Activated naive CD4-positive, alpha-beta T cell treated with anti-CD3 and anti-CD28 coated beads, Interleukin-2, amount 10 ng/mL, durations not matched to agents 7 days and 5 days (primary cell): Measurements from ENCODE around the gene LIPC.
A peak's percentile ranks its signal among the peaks of the same experiment; 100 is the strongest.

Source experiments
- CTCF ChIA-PET: fragments of 350-600 bp; sonication (Branson Sonifier 250); formaldehyde crosslinking; loops from one replicate; lab custom pipeline; 2021; ENCODE audit warnings: antibody characterized with exemption; lab: Charles Lee
- DNase-seq: peaks from one replicate; pipeline ENCODE4 v3.0.0-alpha.2; 2020
- H3K27ac Mint-ChIP-seq: one replicate; pipeline ENCODE4 v1.8.0; 2021; ENCODE audit warnings: mild to moderate bottlenecking, moderate library complexity, mixed read lengths
- H3K27me3 Mint-ChIP-seq: one replicate; pipeline ENCODE4 v1.8.0; 2021; ENCODE audit warnings: mild to moderate bottlenecking, mixed read lengths
- H3K36me3 Mint-ChIP-seq: one replicate; pipeline ENCODE4 v1.8.0; 2021; ENCODE audit warnings: mixed read lengths
- H3K4me1 Mint-ChIP-seq: one replicate; pipeline ENCODE4 v1.8.0; 2021; ENCODE audit warnings: mixed read lengths
- H3K4me3 Mint-ChIP-seq: one replicate; pipeline ENCODE4 v1.8.0; 2021; ENCODE audit warnings: mild to moderate bottlenecking, moderate library complexity, mixed read lengths
- H3K9me3 Mint-ChIP-seq: one replicate; pipeline ENCODE4 v1.8.0; 2021; ENCODE audit warnings: mixed read lengths

LIPC gene

GRCh38 chr15:58460872-58461271 is 29.1 kb downstream of the LIPC start:
- DNase-seq, result no peak
- H3K4me3 Mint-ChIP-seq, result no peak overlapping the region
- H3K4me1 Mint-ChIP-seq, result peaks cover 75% of the 10 kb centered on the region
- H3K36me3 Mint-ChIP-seq, result peaks cover 3% of the 10 kb centered on the region
- H3K27ac Mint-ChIP-seq, result no peak overlapping the region
- CTCF ChIA-PET, result no interaction called here
- no peaks in the 10 kb centered on the region for H3K27me3 Mint-ChIP-seq
- H3K9me3 Mint-ChIP-seq, result no peaks in the 10 kb centered on the region

- no peak for DNase-seq
- H3K9me3 Mint-ChIP-seq, result no peaks in the 10 kb centered on the region
- no peaks in the 10 kb centered on the region for H3K27me3 Mint-ChIP-seq
- H3K36me3 Mint-ChIP-seq, result peaks cover 1% of the 10 kb centered on the region
- H3K27ac Mint-ChIP-seq, result no peak overlapping the region
- no peak overlapping the region for H3K4me3 Mint-ChIP-seq
- peaks cover 69% of the 10 kb centered on the region for H3K4me1 Mint-ChIP-seq
- CTCF ChIA-PET, result interaction anchor here (0.9 kb wide), 1 partner anchor 73 kb away, joined by 3 read pairs; no protein-coding TSS in a partner anchor
Measured at GRCh38 chr15:58462547-58462946, 30.8 kb downstream of the LIPC start.

GRCh38 chr15:58462973-58463663 is 31.3 kb downstream of the LIPC start:
- no peak overlapping the region for H3K27ac Mint-ChIP-seq
- H3K36me3 Mint-ChIP-seq, result peaks cover 1% of the 10 kb centered on the region
- no peaks in the 10 kb centered on the region for H3K27me3 Mint-ChIP-seq
- no peak overlapping the region for H3K4me3 Mint-ChIP-seq
- peaks cover 64% of the 10 kb centered on the region for H3K4me1 Mint-ChIP-seq
- H3K9me3 Mint-ChIP-seq, result no peaks in the 10 kb centered on the region
- no peak for DNase-seq
- CTCF ChIA-PET, result interaction anchor here (0.6 to 0.9 kb wide), 2 partner anchors 54 to 72 kb away, joined by 3 read pairs; no protein-coding TSS in a partner anchor

GRCh38 chr15:58463815-58464650 is 32.2 kb downstream of the LIPC start:
- CTCF ChIA-PET, result no interaction called here
- no peak for DNase-seq
- peaks cover 55% of the 10 kb centered on the region for H3K4me1 Mint-ChIP-seq
- no peaks in the 10 kb centered on the region for H3K9me3 Mint-ChIP-seq
- H3K27ac Mint-ChIP-seq, result no peak overlapping the region
- H3K36me3 Mint-ChIP-seq, result peaks cover 1% of the 10 kb centered on the region
- H3K27me3 Mint-ChIP-seq, result no peaks in the 10 kb centered on the region
- no peak overlapping the region for H3K4me3 Mint-ChIP-seq

- CTCF ChIA-PET, result no interaction called here
- no peak for DNase-seq
- H3K4me3 Mint-ChIP-seq, result no peak overlapping the region
- H3K27me3 Mint-ChIP-seq, result no peaks in the 10 kb centered on the region
- H3K36me3 Mint-ChIP-seq, result peaks cover 1% of the 10 kb centered on the region
- no peaks in the 10 kb centered on the region for H3K9me3 Mint-ChIP-seq
- peaks cover 54% of the 10 kb centered on the region for H3K4me1 Mint-ChIP-seq
- no peak overlapping the region for H3K27ac Mint-ChIP-seq
Measured at GRCh38 chr15:58465070-58465469, 33.3 kb downstream of the LIPC start.

GRCh38 chr15:58465866-58466517 is 34.2 kb downstream of the LIPC start:
- Mint-ChIP-seq H3K36me3 (peaks cover 4% of the 10 kb centered on the region), H3K27me3 (no peaks in the 10 kb centered on the region), H3K4me1 (peaks cover 49% of the 10 kb centered on the region), H3K27ac (no peak overlapping the region), H3K4me3 (no peak overlapping the region), H3K9me3 (no peaks in the 10 kb centered on the region)
- no peak for DNase-seq
- CTCF ChIA-PET, result interaction anchor here (0.8 kb wide), 1 partner anchor 10 kb away, joined by 3 read pairs; no protein-coding TSS in a partner anchor

GRCh38 chr15:58466566-58466965 is 34.8 kb downstream of the LIPC start:
- DNase-seq, result no peak
- H3K27me3 Mint-ChIP-seq, result no peaks in the 10 kb centered on the region
- H3K4me3 Mint-ChIP-seq, result no peak overlapping the region
- peaks cover 4% of the 10 kb centered on the region for H3K36me3 Mint-ChIP-seq
- H3K4me1 Mint-ChIP-seq, result peaks cover 51% of the 10 kb centered on the region
- CTCF ChIA-PET, result interaction anchor here (0.8 kb wide), 1 partner anchor 9 kb away, joined by 3 read pairs; no protein-coding TSS in a partner anchor
- H3K27ac Mint-ChIP-seq, result no peak overlapping the region
- no peaks in the 10 kb centered on the region for H3K9me3 Mint-ChIP-seq

- Mint-ChIP-seq H3K4me3 (no peak overlapping the region), H3K27me3 (no peaks in the 10 kb centered on the region), H3K4me1 (peaks cover 48% of the 10 kb centered on the region), H3K36me3 (peaks cover 4% of the 10 kb centered on the region), H3K9me3 (no peaks in the 10 kb centered on the region), H3K27ac (no peak overlapping the region)
- CTCF ChIA-PET, result interaction anchor here (0.8 kb wide), 1 partner anchor 9 kb away, joined by 3 read pairs; no protein-coding TSS in a partner anchor
- no peak for DNase-seq
Measured at GRCh38 chr15:58467121-58467721, 35.4 kb downstream of the LIPC start.

- Mint-ChIP-seq H3K4me1 (peaks cover 45% of the 10 kb centered on the region), H3K36me3 (peaks cover 4% of the 10 kb centered on the region), H3K27me3 (no peaks in the 10 kb centered on the region), H3K27ac (no peak overlapping the region), H3K4me3 (no peak overlapping the region), H3K9me3 (no peaks in the 10 kb centered on the region)
- no peak for DNase-seq
- CTCF ChIA-PET, result no interaction called here
Measured at GRCh38 chr15:58467722-58468423, 36.1 kb downstream of the LIPC start.

GRCh38 chr15:58469432-58470353 is 37.9 kb downstream of the LIPC start:
- CTCF ChIA-PET, result interaction anchor here (0.7 kb wide), 1 partner anchor 47 kb away, joined by 4 read pairs; no protein-coding TSS in a partner anchor
- Mint-ChIP-seq H3K4me3 (no peak overlapping the region), H3K27me3 (no peaks in the 10 kb centered on the region), H3K4me1 (peaks cover 45% of the 10 kb centered on the region), H3K9me3 (no peaks in the 10 kb centered on the region), H3K36me3 (peaks cover 4% of the 10 kb centered on the region), H3K27ac (no peak overlapping the region)
- DNase-seq, result no peak

- CTCF ChIA-PET, result no interaction called here
- peaks cover 3% of the 10 kb centered on the region for H3K9me3 Mint-ChIP-seq
- H3K36me3 Mint-ChIP-seq, result peaks cover 16% of the 10 kb centered on the region
- peaks cover 58% of the 10 kb centered on the region for H3K4me1 Mint-ChIP-seq
- no peak for DNase-seq
- H3K27ac Mint-ChIP-seq, result peak overlapping the region; percentile 58
- no peaks in the 10 kb centered on the region for H3K27me3 Mint-ChIP-seq
- H3K4me3 Mint-ChIP-seq, result no peak overlapping the region
Measured at GRCh38 chr15:58471348-58471747, 39.6 kb downstream of the LIPC start.

- CTCF ChIA-PET, result interaction anchor here (0.6 to 1.0 kb wide), 3 partner anchors 15 to 45 kb away, joined by 3 to 5 read pairs (median 3); no protein-coding TSS in a partner anchor
- H3K27me3 Mint-ChIP-seq, result no peaks in the 10 kb centered on the region
- peak overlapping the region; percentile 58 for H3K27ac Mint-ChIP-seq
- DNase-seq, result no peak
- H3K9me3 Mint-ChIP-seq, result peaks cover 3% of the 10 kb centered on the region
- H3K4me1 Mint-ChIP-seq, result peaks cover 66% of the 10 kb centered on the region
- peaks cover 16% of the 10 kb centered on the region for H3K36me3 Mint-ChIP-seq
- no peak overlapping the region for H3K4me3 Mint-ChIP-seq
Measured at GRCh38 chr15:58472221-58472620, 40.4 kb downstream of the LIPC start.
